K562 (cell line): ENCODE measurements around the gene FDX2. TPM values are rescaled to one million over a fixed set of nuclear protein-coding genes. Genes with fewer than 3 reads are reported as not detected.

Experiments used
- CHD4 ChIP-seq: fragments of 200-600 bp; sonication (generic); IDR thresholded peaks from 3 replicates; pipeline ENCODE4 v1.6.1; 2012; ENCODE audit warnings: low read depth, mild to moderate bottlenecking, mixed read lengths, low read length, inconsistent platforms; ENCODE audit not compliant: insufficient read depth, insufficient replicate concordance, poor library complexity, severe bottlenecking
- E2F3 ChIP-seq: fragments of 250-450 bp; sonication (Bioruptor Pico); IDR thresholded peaks from 2 replicates; pipeline ENCODE4 v1.4.0; 2020; ENCODE audit warnings: mild to moderate bottlenecking
- HNRNPLL ChIP-seq: fragments of 200-400 bp; formaldehyde crosslinking; IDR thresholded peaks from 2 replicates; pipeline ENCODE4 v1.6.1; 2017; ENCODE audit warnings: low read length, low read depth, mild to moderate bottlenecking; ENCODE audit not compliant: poor library complexity, severe bottlenecking
- KHSRP ChIP-seq: fragments of 450-650 bp; IDR thresholded peaks from 2 replicates; pipeline ENCODE4 v1.6.1; 2017
- KLF1 ChIP-seq: fragments of 450-650 bp; IDR thresholded peaks from 2 replicates; pipeline ENCODE4 v1.6.1; 2016; ENCODE audit warnings: missing genetic modification characterization, missing compliant biosample characterization
- NR2C2 ChIP-seq, 2 experiments: fragments of 200-800 bp in 1 of 2; sonication (Bioruptor generic) in 1 of 2; sonication (generic) in 1 of 2; formaldehyde crosslinking in 1 of 2; IDR thresholded peaks; 2 replicates each; pipeline versions ENCODE4 v1.6.1 to v1.8.0; 2016 to 2022; ENCODE audit warnings: mild to moderate bottlenecking in 1 of 2, missing compliant biosample characterization in 1 of 2, missing genetic modification characterization in 1 of 2, missing genetic modification reagents in 1 of 2
- RERE ChIP-seq: sonication (generic); formaldehyde crosslinking; IDR thresholded peaks from 2 replicates; pipeline ENCODE4 v1.8.0; 2023; ENCODE audit warnings: missing genetic modification reagents, mild to moderate bottlenecking, borderline replicate concordance
- SMARCA5 ChIP-seq: fragments of 450-650 bp; IDR thresholded peaks from 2 replicates; pipeline ENCODE4 v1.6.1; 2016
- TFAM ChIP-seq: fragments of 250-450 bp; sonication (Bioruptor Pico); conservative IDR thresholded peaks from 2 replicates; pipeline ENCODE4 v1.5.0; 2021; ENCODE audit warnings: mild to moderate bottlenecking, moderate library complexity
- ZNF511 ChIP-seq: sonication (generic); formaldehyde crosslinking; IDR thresholded peaks from 2 replicates; pipeline ENCODE4 v1.8.0; 2022; ENCODE audit warnings: mild to moderate bottlenecking, missing genetic modification reagents
- polyA plus RNA-seq, 8 experiments: library from polyadenylated mRNA; depleted of rRNA in 4 of 8; stranded (reverse) in 5 of 8; unstranded in 3 of 8; fragments of >200 nt; fragmentation: Nextera tagmentation in 2 of 8; fragmentation: Illumina TruSeq in 1 of 8; extraction: Ambion mirVana in 2 of 8; extraction: Trizol in 1 of 8; gene quantifications; 2 replicates each; pipeline versions ENCODE4 v1.2.1 to v1.2.3, GENCODE V29; 2011 to 2014; ENCODE audit warnings: inconsistent platforms in 1 of 8, missing spikeins in 1 of 8
- total RNA-seq, 7 experiments: library from RNA; depleted of rRNA in 6 of 7; stranded (reverse); fragments of >200 nt in 6 of 7; fragmentation: Illumina TruSeq in 2 of 7; extraction: Trizol in 2 of 7; gene quantifications; 2 replicates each; pipeline versions ENCODE4 v1.2.1 to v1.2.3, GENCODE V29; 2011 to 2021; ENCODE audit warnings: low replicate concordance in 1 of 7
- TF ChIP-seq, protein P1 (sequence below), 2 experiments: fragments of 450-650 bp in 1 of 2; sonication (generic) in 1 of 2; formaldehyde crosslinking in 1 of 2; IDR thresholded peaks in 1 of 2; conservative IDR thresholded peaks in 1 of 2; 2 replicates each; pipeline versions ENCODE4 v1.6.1 to v1.8.1; 2016 to 2023; ENCODE audit warnings: mild to moderate bottlenecking in 2 of 2, moderate library complexity in 2 of 2, inconsistent platforms in 1 of 2, missing genetic modification reagents in 1 of 2
- TF ChIP-seq, protein P2 (sequence below): fragments of 450-650 bp; IDR thresholded peaks from 2 replicates; pipeline ENCODE4 v1.7.1; 2018; ENCODE audit warnings: mild to moderate bottlenecking, low read depth; ENCODE audit not compliant: partially characterized antibody
- TF ChIP-seq, protein P3 (sequence below), 2 experiments: fragments of 250-450 bp in 1 of 2; fragments of 450-650 bp in 1 of 2; sonication (Bioruptor Pico) in 1 of 2; IDR thresholded peaks; 2 replicates each; pipeline versions ENCODE4 v1.6.1 to v1.8.0; 2016 to 2021; ENCODE audit warnings: mild to moderate bottlenecking in 2 of 2, moderate library complexity in 2 of 2, missing compliant biosample characterization in 1 of 2, missing genetic modification characterization in 1 of 2

FDX2 gene
- total and polyA plus RNA-seq, 9 of the 15 experiments (the other 6 are each of a cell fraction or from before 2014, with no cell fraction given) = 2.5 to 49.8 (median 29.7) TPM

- no peak for TF ChIP-seq CHD4
- TF ChIP-seq TFAM (CRISPR knock-in tag) = no peak
- no peak for TF ChIP-seq KLF1
- peak; percentile 79; the same call in 1 of the 2 replicates for TF ChIP-seq NR2C2 (CRISPR knock-in tag; IDR thresholded peaks at IDR 0.05)
- peak; percentile 64; the same call in 1 of the 2 replicates for TF ChIP-seq NR2C2 (tag; IDR thresholded peaks at IDR 0.05)
- TF ChIP-seq HNRNPLL = no peak
- TF ChIP-seq, protein P1, sequence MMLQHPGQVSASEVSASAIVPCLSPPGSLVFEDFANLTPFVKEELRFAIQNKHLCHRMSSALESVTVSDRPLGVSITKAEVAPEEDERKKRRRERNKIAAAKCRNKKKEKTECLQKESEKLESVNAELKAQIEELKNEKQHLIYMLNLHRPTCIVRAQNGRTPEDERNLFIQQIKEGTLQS (IDR thresholded peaks at IDR 0.05) = no peak; the same call in 1 of the 2 replicates
- TF ChIP-seq, protein P1 (CRISPR knock-in tag; conservative IDR thresholded peaks at IDR 0.05) = no peak
- no peak for TF ChIP-seq KHSRP
- TF ChIP-seq, protein P2, sequence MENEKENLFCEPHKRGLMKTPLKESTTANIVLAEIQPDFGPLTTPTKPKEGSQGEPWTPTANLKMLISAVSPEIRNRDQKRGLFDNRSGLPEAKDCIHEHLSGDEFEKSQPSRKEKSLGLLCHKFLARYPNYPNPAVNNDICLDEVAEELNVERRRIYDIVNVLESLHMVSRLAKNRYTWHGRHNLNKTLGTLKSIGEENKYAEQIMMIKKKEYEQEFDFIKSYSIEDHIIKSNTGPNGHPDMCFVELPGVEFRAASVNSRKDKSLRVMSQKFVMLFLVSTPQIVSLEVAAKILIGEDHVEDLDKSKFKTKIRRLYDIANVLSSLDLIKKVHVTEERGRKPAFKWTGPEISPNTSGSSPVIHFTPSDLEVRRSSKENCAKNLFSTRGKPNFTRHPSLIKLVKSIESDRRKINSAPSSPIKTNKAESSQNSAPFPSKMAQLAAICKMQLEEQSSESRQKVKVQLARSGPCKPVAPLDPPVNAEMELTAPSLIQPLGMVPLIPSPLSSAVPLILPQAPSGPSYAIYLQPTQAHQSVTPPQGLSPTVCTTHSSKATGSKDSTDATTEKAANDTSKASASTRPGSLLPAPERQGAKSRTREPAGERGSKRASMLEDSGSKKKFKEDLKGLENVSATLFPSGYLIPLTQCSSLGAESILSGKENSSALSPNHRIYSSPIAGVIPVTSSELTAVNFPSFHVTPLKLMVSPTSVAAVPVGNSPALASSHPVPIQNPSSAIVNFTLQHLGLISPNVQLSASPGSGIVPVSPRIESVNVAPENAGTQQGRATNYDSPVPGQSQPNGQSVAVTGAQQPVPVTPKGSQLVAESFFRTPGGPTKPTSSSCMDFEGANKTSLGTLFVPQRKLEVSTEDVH = no peak
- TF ChIP-seq ZNF511 (CRISPR knock-in tag) = no peak
- no peak for TF ChIP-seq E2F3 (CRISPR knock-in tag)
- TF ChIP-seq RERE (CRISPR knock-in tag) = no peak
- TF ChIP-seq SMARCA5 = no peak; the same call in 1 of the 2 replicates
- TF ChIP-seq, protein P3, sequence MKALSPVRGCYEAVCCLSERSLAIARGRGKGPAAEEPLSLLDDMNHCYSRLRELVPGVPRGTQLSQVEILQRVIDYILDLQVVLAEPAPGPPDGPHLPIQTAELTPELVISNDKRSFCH (CRISPR knock-in tag; IDR thresholded peaks at IDR 0.05) = no peak
- TF ChIP-seq, protein P3 (tag; IDR thresholded peaks at IDR 0.05) = peak; percentile 87
These were observed 16.0 kb downstream of the FDX2 start (continued) for GRCh38 chr19:10299545-10300458.
